CD4-positive, alpha-beta T cell (primary cell): ENCODE results near the gene NRK. TPM values are rescaled to one million over a fixed set of nuclear protein-coding genes. Genes with fewer than 3 reads are reported as not detected.
"Not testable (repeated sequence)": the region's sequence is repeated elsewhere in the genome, so short reads cannot be mapped to it uniquely, and the experiment has no call there.

Source experiments
- ATAC-seq: fragments of 200-7000 bp; cut with Tn5 transposase; one replicate; pipeline ENCODE4 v1.10.0; 2022; ENCODE audit warnings: mild to moderate bottlenecking; ENCODE audit not compliant: poor library complexity
- CTCF ChIA-PET: fragments of 350-600 bp; sonication (Branson Sonifier 250); formaldehyde crosslinking; loops from one replicate; lab custom pipeline; 2021; ENCODE audit warnings: antibody characterized with exemption, inconsistent platforms; lab: Charles Lee
- POLR2A ChIA-PET: fragments of 350-600 bp; sonication (Branson Sonifier 250); formaldehyde crosslinking; loops from one replicate; lab custom pipeline; 2021; ENCODE audit warnings: antibody characterized with exemption, inconsistent platforms; lab: Charles Lee
- DNase-seq, 14 experiments: peaks; one replicate each; pipeline ENCODE4 v3.0.0-alpha.2; 2013 to 2020; ENCODE audit warnings: mixed read lengths in 2 of 14
- H3K27ac ChIP-seq, 2 donors: one replicate each; pipeline versions ENCODE4 v1.5.1 to v1.7.0; 2013; ENCODE audit warnings: low read length in 2 of 2, low read depth in 1 of 2, mild to moderate bottlenecking in 1 of 2
- H3K27me3 ChIP-seq, 2 experiments: 1 replicate in 1 of 2; 2 replicates in 1 of 2; pipeline versions ENCODE4 v1.6.1 to v1.7.0; 2013; ENCODE audit warnings: low read length in 2 of 2, control low read depth in 1 of 2, mild to moderate bottlenecking in 1 of 2, moderate library complexity in 1 of 2; ENCODE audit not compliant: insufficient read depth in 2 of 2, control insufficient read depth in 1 of 2
- H3K36me3 ChIP-seq: one replicate; pipeline ENCODE4 v1.6.1; 2013; ENCODE audit warnings: low read length, control low read depth; ENCODE audit not compliant: insufficient read depth
- H3K4me1 ChIP-seq: one replicate; pipeline ENCODE4 v1.6.1; 2013; ENCODE audit warnings: low read length, control low read depth; ENCODE audit not compliant: insufficient read depth
- H3K4me3 ChIP-seq: one replicate; pipeline ENCODE4 v1.5.1; 2013; ENCODE audit warnings: mild to moderate bottlenecking, low read length, moderate library complexity
- H3K9me3 ChIP-seq, 2 experiments: 1 replicate in 1 of 2; 2 replicates in 1 of 2; pipeline versions ENCODE4 v1.6.1 to v1.7.0; 2013; ENCODE audit warnings: low read length in 2 of 2, mild to moderate bottlenecking in 2 of 2, control low read depth in 1 of 2, moderate library complexity in 1 of 2; ENCODE audit not compliant: control insufficient read depth in 1 of 2, insufficient read depth in 1 of 2
- H3K27ac Mint-ChIP-seq: one replicate; pipeline ENCODE4 v1.8.0; 2020; ENCODE audit warnings: mixed read lengths
- H3K27me3 Mint-ChIP-seq: one replicate; pipeline ENCODE4 v1.8.0; 2021; ENCODE audit warnings: mixed read lengths
- H3K36me3 Mint-ChIP-seq: one replicate; pipeline ENCODE4 v1.8.0; 2021; ENCODE audit warnings: low read depth, mixed read lengths
- H3K4me1 Mint-ChIP-seq: one replicate; pipeline ENCODE4 v1.8.0; 2021; ENCODE audit warnings: low read depth, mixed read lengths
- H3K4me3 Mint-ChIP-seq: one replicate; pipeline ENCODE4 v1.8.0; 2020; ENCODE audit warnings: mild to moderate bottlenecking, mixed read lengths
- H3K9me3 Mint-ChIP-seq: one replicate; pipeline ENCODE4 v1.8.0; 2020; ENCODE audit warnings: mixed read lengths
- intact Hi-C, 2 experiments: fragments of 100-400 bp; cut with DNase I in 1 of 2; cut with micrococcal nuclease in 1 of 2; formaldehyde crosslinking; loops; one replicate each; pipeline versions ENCODE4 v1.15.1 to v1.9.0; 2023 to 2025; cut with DNase I, micrococcal nuclease
- total RNA-seq, 174 experiments: library from RNA in 2 of 174; stranded (reverse) in 2 of 174; gene quantifications; one replicate each; pipeline ENCODE4 v1.2.3 and lab custom pipeline; 2021 to 2026
- TF ChIP-seq, protein P1 (sequence below): fragments of 200-600 bp; IDR thresholded peaks from one replicate; pipeline ENCODE4 v1.8.0; 2022; ENCODE audit warnings: antibody characterized with exemption, mild to moderate bottlenecking

The NRK gene
- total RNA-seq, 2 experiments from 2014 or later, result not detected

DNA sequence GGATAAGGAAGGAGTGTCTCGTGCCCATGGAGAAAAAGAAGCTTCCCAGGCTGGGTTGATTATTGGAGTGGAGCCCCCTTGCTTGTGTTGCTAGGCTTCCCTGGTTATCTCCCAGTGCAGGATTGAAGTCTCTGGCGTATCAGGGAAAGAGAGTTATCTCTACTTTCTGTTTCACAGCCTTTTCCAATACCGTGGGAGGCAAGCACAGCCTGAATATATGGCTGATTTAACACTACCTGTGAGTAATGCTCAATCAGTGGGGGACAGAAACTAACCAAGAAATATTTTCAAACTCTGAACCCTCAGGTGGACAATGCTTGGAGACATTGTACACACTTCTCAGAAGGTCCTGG, 151.0 kb downstream of the NRK start:
- H3K27ac Mint-ChIP-seq, result no peak overlapping the region

DNA sequence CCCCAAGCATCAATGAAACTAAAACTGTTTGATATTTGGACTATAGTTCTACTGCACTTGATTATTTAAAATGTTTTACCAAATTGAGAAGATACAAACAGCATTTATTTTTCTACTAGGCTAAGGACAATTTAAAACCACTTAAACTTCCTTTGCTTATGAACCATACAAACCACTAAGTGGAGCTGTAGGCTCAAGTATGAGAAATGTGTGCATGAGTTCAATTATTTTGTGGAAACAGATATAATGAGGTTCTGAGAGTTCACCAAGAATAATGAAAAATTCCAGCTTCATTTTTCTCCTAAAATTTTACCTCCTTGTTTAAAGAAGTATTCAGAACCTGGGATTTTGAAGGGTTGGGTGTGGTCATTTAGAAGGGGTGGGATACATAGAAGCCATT, 153.0 kb downstream of the NRK start:
- ChIA-PET POLR2A (no interaction called here), CTCF (no interaction called here)
- H3K4me3 ChIP-seq, result no peak overlapping the region
- no peaks in the 10 kb centered on the region for H3K27me3 Mint-ChIP-seq
- H3K4me1 Mint-ChIP-seq, result no peaks in the 10 kb centered on the region
- no peaks in the 10 kb centered on the region for H3K4me1 ChIP-seq
- TF ChIP-seq, protein P1, sequence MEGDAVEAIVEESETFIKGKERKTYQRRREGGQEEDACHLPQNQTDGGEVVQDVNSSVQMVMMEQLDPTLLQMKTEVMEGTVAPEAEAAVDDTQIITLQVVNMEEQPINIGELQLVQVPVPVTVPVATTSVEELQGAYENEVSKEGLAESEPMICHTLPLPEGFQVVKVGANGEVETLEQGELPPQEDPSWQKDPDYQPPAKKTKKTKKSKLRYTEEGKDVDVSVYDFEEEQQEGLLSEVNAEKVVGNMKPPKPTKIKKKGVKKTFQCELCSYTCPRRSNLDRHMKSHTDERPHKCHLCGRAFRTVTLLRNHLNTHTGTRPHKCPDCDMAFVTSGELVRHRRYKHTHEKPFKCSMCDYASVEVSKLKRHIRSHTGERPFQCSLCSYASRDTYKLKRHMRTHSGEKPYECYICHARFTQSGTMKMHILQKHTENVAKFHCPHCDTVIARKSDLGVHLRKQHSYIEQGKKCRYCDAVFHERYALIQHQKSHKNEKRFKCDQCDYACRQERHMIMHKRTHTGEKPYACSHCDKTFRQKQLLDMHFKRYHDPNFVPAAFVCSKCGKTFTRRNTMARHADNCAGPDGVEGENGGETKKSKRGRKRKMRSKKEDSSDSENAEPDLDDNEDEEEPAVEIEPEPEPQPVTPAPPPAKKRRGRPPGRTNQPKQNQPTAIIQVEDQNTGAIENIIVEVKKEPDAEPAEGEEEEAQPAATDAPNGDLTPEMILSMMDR, result no peak
- H3K27ac ChIP-seq, result no peak overlapping the region
- intact Hi-C loops, result no loop called here
- H3K27me3 ChIP-seq, result no peaks in the 10 kb centered on the region
- ATAC-seq, result no peak
- no peak overlapping the region for H3K4me3 Mint-ChIP-seq
- no peak for DNase-seq
- peaks cover 3% of the 10 kb centered on the region for H3K9me3 Mint-ChIP-seq
- no peaks in the 10 kb centered on the region for H3K36me3 Mint-ChIP-seq
- H3K27ac Mint-ChIP-seq, result no peak overlapping the region
- no peaks in the 10 kb centered on the region for H3K36me3 ChIP-seq
- no peaks in the 10 kb centered on the region for H3K9me3 ChIP-seq

More for the DNA sequence above, 151.0 kb downstream of the NRK start:
- H3K4me3 Mint-ChIP-seq, result no peak overlapping the region
- TF ChIP-seq, protein P1, result no peak
- CTCF ChIA-PET, result no interaction called here
- no peak overlapping the region for H3K4me3 ChIP-seq
- H3K27ac ChIP-seq, result no peak overlapping the region
- POLR2A ChIA-PET, result no interaction called here
- ATAC-seq (no peak), DNase-seq (no peak)
- H3K9me3 ChIP-seq, result no peaks in the 10 kb centered on the region
- H3K4me1 ChIP-seq, result no peaks in the 10 kb centered on the region
- intact Hi-C loops, result no loop called here
- H3K9me3 Mint-ChIP-seq, result peaks cover 3% of the 10 kb centered on the region
- H3K36me3 Mint-ChIP-seq, result no peaks in the 10 kb centered on the region
- H3K36me3 ChIP-seq, result no peaks in the 10 kb centered on the region
- H3K4me1 Mint-ChIP-seq, result no peaks in the 10 kb centered on the region
- H3K27me3 ChIP-seq, result no peaks in the 10 kb centered on the region
- H3K27me3 Mint-ChIP-seq, result no peaks in the 10 kb centered on the region

DNA sequence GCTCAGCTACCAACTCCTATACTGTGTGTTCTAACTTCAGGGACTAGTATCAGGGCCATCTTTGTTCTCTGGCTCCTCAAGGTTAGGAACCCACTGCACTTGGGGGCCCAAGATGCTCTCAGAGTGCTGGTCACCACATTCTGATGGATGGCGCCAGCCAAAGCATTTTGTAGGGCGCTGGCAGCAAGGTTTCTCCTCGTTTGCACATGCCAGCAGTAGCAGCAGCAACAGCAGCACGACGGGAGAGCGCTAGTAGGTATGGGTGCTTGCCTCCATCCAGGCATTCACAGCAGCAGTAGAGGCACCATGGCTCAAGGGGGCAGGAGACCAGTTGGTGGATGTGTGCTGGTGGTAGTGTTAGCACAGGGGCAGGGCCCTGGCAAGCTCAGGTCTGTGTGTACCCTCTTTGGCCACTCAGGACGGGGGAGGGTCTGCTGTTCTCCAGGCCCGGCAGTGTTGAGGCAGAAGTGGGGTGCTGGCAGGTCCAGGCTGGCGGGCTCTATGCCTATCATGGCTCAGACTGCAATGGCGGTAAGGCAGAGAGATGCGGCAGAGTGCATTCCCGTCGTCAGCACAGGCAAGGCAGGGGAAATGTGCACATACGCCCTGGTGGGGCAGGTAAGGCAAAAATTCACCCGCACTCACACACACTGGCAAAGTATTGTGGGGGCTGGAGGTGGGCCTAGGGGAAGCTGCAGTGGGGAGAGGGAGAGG, 159.6 kb downstream of the NRK start:
- H3K36me3 ChIP-seq, result no peaks in the 10 kb centered on the region
- no peaks in the 10 kb centered on the region for H3K4me1 ChIP-seq
- H3K36me3 Mint-ChIP-seq, result no peaks in the 10 kb centered on the region
- POLR2A ChIA-PET, result no interaction called here
- peaks cover 0 to 10% of the 10 kb centered on the region in 2 experiments for H3K9me3 ChIP-seq
- no peak overlapping the region for H3K27ac Mint-ChIP-seq
- no peak overlapping the region for H3K4me3 ChIP-seq
- H3K27me3 ChIP-seq, result no peaks in the 10 kb centered on the region
- peaks cover 3% of the 10 kb centered on the region for H3K9me3 Mint-ChIP-seq
- CTCF ChIA-PET, result no interaction called here
- no peaks in the 10 kb centered on the region for H3K4me1 Mint-ChIP-seq
- intact Hi-C loops, result no loop called here
- H3K27ac ChIP-seq, result no peak overlapping the region
- ATAC-seq (no peak), DNase-seq (no peak)
- TF ChIP-seq, protein P1, result no peak
- H3K27me3 Mint-ChIP-seq, result no peaks in the 10 kb centered on the region
- H3K4me3 Mint-ChIP-seq, result no peak overlapping the region

DNA sequence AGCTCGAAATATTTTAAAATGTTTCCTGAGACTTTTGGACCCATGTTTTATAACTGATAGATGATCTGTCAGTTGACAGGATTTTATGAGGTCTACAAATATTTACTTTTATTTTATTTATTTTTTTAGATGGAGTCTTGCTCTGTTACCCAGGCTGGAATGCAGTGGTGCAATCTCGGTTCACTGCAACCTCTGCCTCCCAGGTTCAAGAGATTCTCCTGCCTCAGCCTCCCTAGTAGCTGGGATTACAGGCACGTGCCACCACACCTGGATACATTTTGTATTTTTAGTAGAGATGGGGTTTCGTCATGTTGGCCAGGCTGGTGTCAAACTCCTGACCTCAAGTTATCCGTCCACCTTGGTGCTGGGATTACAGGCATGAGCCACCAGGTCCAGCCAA, 166.1 kb downstream of the NRK start:
- POLR2A ChIA-PET, H3K27ac Mint-ChIP-seq, DNase-seq, H3K36me3 Mint-ChIP-seq, H3K4me1 Mint-ChIP-seq, H3K27me3 ChIP-seq, ATAC-seq, H3K27ac ChIP-seq, H3K27me3 Mint-ChIP-seq, H3K9me3 Mint-ChIP-seq, intact Hi-C loops, H3K36me3 ChIP-seq, H3K4me3 Mint-ChIP-seq, H3K4me1 ChIP-seq, H3K9me3 ChIP-seq, H3K4me3 ChIP-seq, CTCF ChIA-PET: not testable (repeated sequence)
